ENCODE measurements around the gene SFI1.

DNA sequence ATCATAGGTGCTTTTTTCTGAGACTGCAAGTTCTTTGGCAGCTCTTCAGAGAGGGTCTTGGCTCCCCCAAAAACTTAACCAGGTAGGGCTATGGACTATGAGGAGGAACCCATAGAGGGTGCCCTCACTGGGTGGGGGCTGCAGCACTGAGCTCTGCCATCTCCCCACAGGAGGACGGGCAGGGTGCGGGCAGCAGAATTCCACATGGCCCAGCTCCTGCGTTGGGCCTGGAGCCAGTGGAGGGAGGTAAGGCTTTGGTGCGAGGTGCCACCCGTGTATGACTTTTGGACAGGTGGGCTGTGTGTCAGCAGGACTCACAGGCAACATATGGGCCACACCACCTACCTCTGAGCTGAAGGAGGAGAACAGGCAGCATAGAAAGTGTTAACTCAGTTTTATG, 107.2 kb downstream of the SFI1 start:
- TF ChIP-seq POLR2A (IDR thresholded peaks at IDR 0.05; ENCODE audit: low read length) (no peak), GATA1 (IDR thresholded peaks at IDR 0.05; ENCODE audit: low read depth, low read length) (no peak)
